WTC11 (cell line): Measurements from ENCODE around the gene LMF1. TPM values are rescaled to one million over a fixed set of nuclear protein-coding genes. Genes with fewer than 3 reads are reported as not detected.

Source experiments
- ATAC-seq: fragments of 200-7000 bp; cut with Tn5 transposase; 2 replicates; pipeline ENCODE4 v1.10.0; 2021; ENCODE audit warnings: mild to moderate bottlenecking, moderate library complexity
- CTCF ChIA-PET: fragments of 300-600 bp; sonication (Branson Sonifier 250); formaldehyde crosslinking; loops from one replicate; lab custom pipeline; 2021; ENCODE audit warnings: antibody characterized with exemption; lab: Charles Lee
- POLR2A ChIA-PET: fragments of 350-600 bp; sonication (Branson Sonifier 250); formaldehyde crosslinking; loops from one replicate; lab custom pipeline; 2021; ENCODE audit warnings: antibody characterized with exemption; lab: Charles Lee
- DNase-seq: peaks from one replicate; pipeline ENCODE4 v3.0.0; 2021; ENCODE audit warnings: low spot score
- H3K27ac Mint-ChIP-seq: 2 replicates; pipeline ENCODE4 v1.8.0; 2021; ENCODE audit warnings: mixed read lengths
- H3K27me3 Mint-ChIP-seq: 2 replicates; pipeline ENCODE4 v1.8.0; 2021; ENCODE audit warnings: low read depth, mild to moderate bottlenecking, moderate library complexity, mixed read lengths
- H3K36me3 Mint-ChIP-seq: 2 replicates; pipeline ENCODE4 v1.8.0; 2021; ENCODE audit warnings: mixed read lengths
- H3K4me1 Mint-ChIP-seq: 2 replicates; pipeline ENCODE4 v1.8.0; 2022; ENCODE audit warnings: mixed read lengths
- H3K4me3 Mint-ChIP-seq: 2 replicates; pipeline ENCODE4 v1.8.0; 2021; ENCODE audit warnings: mild to moderate bottlenecking, moderate library complexity, mixed read lengths
- H3K9me3 Mint-ChIP-seq: 2 replicates; pipeline ENCODE4 v1.8.0; 2021; ENCODE audit warnings: mixed read lengths
- ATF6 ChIP-seq: sonication (generic); formaldehyde crosslinking; IDR thresholded peaks from 2 replicates; pipeline ENCODE4 v1.8.1; 2023; ENCODE audit warnings: mild to moderate bottlenecking, missing genetic modification reagents
- CDX4 ChIP-seq: fragments of 250-450 bp; sonication (Bioruptor Pico); IDR thresholded peaks from 2 replicates; pipeline ENCODE4 v1.9.0; 2021; ENCODE audit warnings: moderate library complexity, mild to moderate bottlenecking, inconsistent platforms, borderline replicate concordance
- E2F4 ChIP-seq: sonication (generic); formaldehyde crosslinking; IDR thresholded peaks from 2 replicates; pipeline ENCODE4 v1.8.1; 2022; ENCODE audit warnings: low read depth, mild to moderate bottlenecking, moderate library complexity, missing genetic modification reagents, borderline replicate concordance
- E2F5 ChIP-seq: sonication (generic); formaldehyde crosslinking; IDR thresholded peaks from 2 replicates; pipeline ENCODE4 v1.8.1; 2022; ENCODE audit warnings: mild to moderate bottlenecking, moderate library complexity, missing genetic modification reagents
- EMX1 ChIP-seq: fragments of 250-450 bp; sonication (Bioruptor Pico); IDR thresholded peaks from 2 replicates; pipeline ENCODE4 v1.8.0; 2021; ENCODE audit warnings: mild to moderate bottlenecking
- ERG ChIP-seq: fragments of 250-450 bp; sonication (Bioruptor Pico); IDR thresholded peaks from 2 replicates; pipeline ENCODE4 v1.8.0; 2021; ENCODE audit warnings: mild to moderate bottlenecking
- ETV6 ChIP-seq: sonication (generic); formaldehyde crosslinking; IDR thresholded peaks from 2 replicates; pipeline ENCODE4 v1.8.1; 2022; ENCODE audit warnings: mild to moderate bottlenecking, missing genetic modification reagents
- GRHL2 ChIP-seq: fragments of 250-450 bp; sonication (Bioruptor Pico); IDR thresholded peaks from 2 replicates; pipeline ENCODE4 v1.8.0; 2022; ENCODE audit warnings: mild to moderate bottlenecking, moderate library complexity; ENCODE audit not compliant: insufficient replicate concordance, severe bottlenecking
- IRF2 ChIP-seq: sonication (generic); formaldehyde crosslinking; IDR thresholded peaks from 2 replicates; pipeline ENCODE4 v1.8.0; 2022; ENCODE audit warnings: low read depth, missing genetic modification reagents, borderline replicate concordance
- MAX ChIP-seq: sonication (generic); formaldehyde crosslinking; IDR thresholded peaks from 2 replicates; pipeline ENCODE4 v1.8.0; 2022; ENCODE audit warnings: mild to moderate bottlenecking, missing genetic modification reagents
- MYBL2 ChIP-seq: sonication (generic); formaldehyde crosslinking; IDR thresholded peaks from 2 replicates; pipeline ENCODE4 v1.8.1; 2023; ENCODE audit warnings: mild to moderate bottlenecking, moderate library complexity, missing genetic modification reagents
- NFATC4 ChIP-seq: fragments of 250-450 bp; sonication (Bioruptor Pico); IDR thresholded peaks from 2 replicates; pipeline ENCODE4 v1.9.0; 2021; ENCODE audit warnings: mild to moderate bottlenecking
- RELA ChIP-seq: sonication (generic); formaldehyde crosslinking; IDR thresholded peaks from 2 replicates; pipeline ENCODE4 v1.8.1; 2022; ENCODE audit warnings: missing genetic modification reagents, mild to moderate bottlenecking, borderline replicate concordance
- SMAD3 ChIP-seq: sonication (generic); formaldehyde crosslinking; IDR thresholded peaks from 2 replicates; pipeline ENCODE4 v1.8.0; 2022; ENCODE audit warnings: missing genetic modification reagents, mild to moderate bottlenecking, borderline replicate concordance
- USF1 ChIP-seq: sonication (generic); formaldehyde crosslinking; IDR thresholded peaks from 2 replicates; pipeline ENCODE4 v1.8.0; 2022; ENCODE audit warnings: mild to moderate bottlenecking, missing genetic modification reagents
- ZNF396 ChIP-seq: fragments of 250-450 bp; sonication (Bioruptor Pico); IDR thresholded peaks from 2 replicates; pipeline ENCODE4 v1.8.0; 2021; ENCODE audit warnings: mild to moderate bottlenecking, moderate library complexity, borderline replicate concordance
- ZNF532 ChIP-seq: fragments of 250-450 bp; sonication (Bioruptor Pico); IDR thresholded peaks from 2 replicates; pipeline ENCODE4 v1.9.0; 2021; ENCODE audit warnings: mild to moderate bottlenecking, borderline replicate concordance
- total RNA-seq: library from RNA; stranded (reverse); gene quantifications from 3 replicates; pipeline ENCODE4 v1.2.3, GENCODE V29; 2021

LMF1 gene
- total RNA-seq, 1 experiment from 2014 or later, result 10.5 TPM

GRCh38 chr16:868846-869822 is 101.7 kb downstream of the LMF1 start:
- CTCF ChIA-PET, result interaction anchor here (1.3 to 1.4 kb wide), 2 partner anchors 9 to 188 kb away, joined by 3 to 7 read pairs; no protein-coding TSS in a partner anchor
- Mint-ChIP-seq H3K4me1 (no peaks in the 10 kb centered on the region), H3K9me3 (no peaks in the 10 kb centered on the region), H3K27ac (no peak overlapping the region; the same call in 1 of the 2 replicates), H3K27me3 (no peaks in the 10 kb centered on the region), H3K4me3 (no peak overlapping the region), H3K36me3 (no peaks in the 10 kb centered on the region)
- TF ChIP-seq USF1 (CRISPR knock-in tag) (no peak), IRF2 (CRISPR knock-in tag) (no peak), EMX1 (CRISPR knock-in tag) (no peak), MAX (CRISPR knock-in tag) (no peak), ATF6 (CRISPR knock-in tag) (no peak), ZNF532 (CRISPR knock-in tag) (no peak), GRHL2 (no peak), ZNF396 (CRISPR knock-in tag) (no peak), NFATC4 (no peak), CDX4 (CRISPR knock-in tag) (no peak), E2F4 (CRISPR knock-in tag) (no peak), MYBL2 (no peak), ERG (CRISPR knock-in tag) (no peak), SMAD3 (no peak), E2F5 (CRISPR knock-in tag) (no peak), ETV6 (no peak), RELA (no peak)
- DNase-seq (no peak), ATAC-seq (no peak)
- POLR2A ChIA-PET, result no interaction called here
